ENCODE measurements around the gene MINK1. TPM values are rescaled to one million over a fixed set of nuclear protein-coding genes. Genes with fewer than 3 reads are reported as not detected.
"Not testable (repeated sequence)": the region's sequence is repeated elsewhere in the genome, so short reads cannot be mapped to it uniquely, and the experiment has no call there.

The MINK1 gene
- total RNA-seq, 1 experiment from 2014 or later: 7.4 TPM

DNA sequence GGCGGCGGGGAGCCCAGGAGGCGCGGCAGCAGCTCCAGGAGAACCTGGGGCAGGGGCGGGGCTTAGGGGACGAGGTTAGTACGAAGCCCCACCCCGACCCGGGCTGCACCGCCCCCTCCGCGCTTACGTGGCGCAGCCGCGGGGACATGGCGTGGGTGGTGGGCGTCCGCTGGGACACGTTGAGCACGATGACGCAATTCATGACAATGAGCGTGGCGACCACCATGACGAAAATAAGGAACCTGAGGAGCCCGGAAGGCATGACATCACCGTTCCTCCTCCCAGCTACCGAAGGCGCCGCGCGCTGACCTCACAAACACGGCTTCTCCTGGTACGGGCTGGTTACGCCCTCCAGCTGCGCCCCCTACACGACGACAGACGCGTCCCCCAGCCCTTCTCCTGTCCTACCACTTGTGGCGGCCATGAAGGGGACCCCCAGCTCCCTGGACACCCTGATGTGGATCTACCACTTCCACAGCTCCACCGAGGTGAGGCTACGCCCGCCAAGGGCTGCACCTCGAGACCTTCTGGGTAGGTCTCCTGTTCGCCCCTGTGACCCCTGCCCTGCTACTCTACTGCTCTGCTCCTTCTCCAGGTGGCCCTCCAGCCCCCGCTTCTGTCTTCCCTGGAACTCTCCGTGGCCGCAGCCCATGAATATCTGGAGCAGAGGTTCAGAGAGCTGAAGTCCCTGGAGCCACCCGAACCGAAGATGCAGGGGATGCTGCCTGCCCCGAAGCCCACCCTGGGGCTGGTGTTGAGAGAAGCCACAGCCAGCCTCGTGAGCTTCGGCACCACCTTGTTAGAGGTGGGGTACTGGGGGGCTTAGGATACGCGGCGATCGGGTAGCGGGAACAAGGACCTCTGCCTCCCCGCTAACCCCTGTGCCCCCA, 66.4 kb downstream of the MINK1 start, which contains the start of gene C17orf107:
Gene C17orf107 (plus strand): TSS at position 196 of the 890 bp plus-strand sequence. CDS start 227 bp downstream, at position 423.
- no peak for DNase-seq (ENCODE audit: low spot score)

DNA sequence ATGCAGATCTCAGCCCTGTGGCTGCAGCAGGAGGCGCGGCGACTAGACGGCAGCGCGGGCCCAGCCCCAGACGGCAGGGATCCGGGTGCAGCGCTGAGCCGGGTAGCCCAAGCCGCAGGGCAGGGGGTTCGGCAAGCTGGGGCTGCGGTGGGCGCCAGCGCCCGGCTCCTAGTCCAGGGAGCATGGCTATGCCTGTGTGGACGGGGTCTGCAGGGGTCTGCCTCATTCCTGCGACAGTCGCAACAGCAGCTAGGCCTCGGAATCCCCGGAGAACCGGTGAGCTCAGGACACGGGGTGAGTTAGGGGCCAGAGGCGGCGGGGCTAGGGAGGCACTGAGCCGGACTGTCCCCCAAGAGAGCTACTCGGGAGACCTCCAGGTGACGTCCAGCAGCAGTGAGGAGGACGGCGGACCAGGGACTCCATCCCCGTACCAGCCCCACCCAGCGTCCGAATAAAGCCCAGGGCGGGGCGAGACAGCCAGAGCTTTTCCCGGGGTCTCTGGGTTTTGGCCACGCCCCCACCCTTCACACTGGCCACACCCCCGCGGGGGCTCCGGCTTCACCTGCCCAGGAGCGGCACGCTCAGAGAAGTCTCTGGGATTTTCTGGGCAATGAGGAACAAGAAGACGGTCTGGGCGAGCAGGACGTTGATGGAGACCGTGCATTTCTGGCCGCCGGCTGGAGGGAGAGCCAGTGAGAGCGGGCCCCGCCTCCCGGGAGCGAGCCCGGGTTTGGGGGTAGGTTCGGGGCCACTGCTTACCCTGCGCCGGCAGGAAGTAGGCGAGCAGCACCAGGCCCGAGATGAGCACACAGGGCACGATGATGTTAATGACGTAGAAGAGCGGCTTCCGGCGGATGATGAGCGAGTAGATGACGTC, 67.3 kb downstream of the MINK1 start:
- DNase-seq (ENCODE audit: low spot score): no peak

DNA sequence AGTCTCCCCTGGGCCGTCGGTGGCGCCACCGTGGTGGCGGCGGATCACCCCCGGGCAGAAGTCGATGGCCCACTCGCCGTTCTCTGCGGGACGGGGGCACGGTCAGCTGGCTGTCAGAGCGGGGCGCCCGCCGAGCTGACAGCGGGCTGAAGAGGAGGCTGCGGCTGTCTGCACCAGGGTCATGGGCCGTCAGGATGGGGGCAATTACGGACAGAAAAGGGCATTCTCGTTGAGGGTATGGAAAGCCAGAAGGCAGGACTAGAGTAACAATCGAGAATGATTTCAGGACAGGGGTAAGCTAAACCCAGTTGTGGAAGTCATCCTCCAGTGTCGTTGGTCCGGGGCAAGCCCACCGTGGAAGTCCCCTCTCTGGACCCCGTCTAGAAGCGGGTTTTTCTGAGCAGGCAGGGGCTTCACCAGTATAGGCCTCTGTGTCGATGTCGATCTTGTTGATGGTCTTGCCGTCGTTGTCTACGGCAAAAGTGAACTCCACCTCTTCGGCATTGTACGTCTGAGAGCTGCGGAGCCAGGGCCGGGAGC, 68.0 kb downstream of the MINK1 start:
- DNase-seq (ENCODE audit: low spot score): no peak

DNA sequence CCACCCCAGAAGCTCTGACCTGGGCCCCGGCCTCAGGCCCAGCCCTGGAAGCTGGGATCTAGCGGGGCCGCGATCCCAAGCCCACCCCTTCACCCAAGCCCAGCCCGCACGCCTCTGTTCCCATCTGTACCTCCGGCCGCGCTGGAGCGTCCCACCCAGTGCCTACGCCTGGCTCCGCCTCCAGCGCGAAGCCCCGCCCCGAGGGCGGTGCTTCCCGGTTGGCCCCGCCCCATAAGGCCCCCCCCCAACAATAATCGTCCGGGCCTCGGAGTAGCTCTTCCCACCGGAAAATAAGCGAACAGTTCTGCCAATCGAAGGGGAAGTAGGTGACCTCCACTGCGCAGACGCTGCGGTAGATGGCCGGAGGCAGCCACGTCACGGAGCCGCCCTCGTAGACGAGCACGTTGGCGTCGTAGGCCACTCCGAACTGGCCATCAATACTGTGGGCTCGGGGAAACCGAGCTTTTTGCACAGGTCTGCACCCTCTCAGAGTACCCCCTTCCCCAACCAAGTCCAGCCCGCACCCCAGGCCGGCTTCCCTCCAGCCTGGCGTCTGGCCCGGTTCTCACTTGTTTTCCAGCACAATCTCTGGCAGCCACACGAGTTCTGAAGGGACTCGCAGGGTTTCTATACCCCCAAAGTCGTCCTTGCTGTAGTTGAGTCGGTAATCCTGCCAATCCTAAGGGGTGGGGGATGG, 68.7 kb downstream of the MINK1 start:
- DNase-seq (ENCODE audit: low spot score): no peak

DNA sequence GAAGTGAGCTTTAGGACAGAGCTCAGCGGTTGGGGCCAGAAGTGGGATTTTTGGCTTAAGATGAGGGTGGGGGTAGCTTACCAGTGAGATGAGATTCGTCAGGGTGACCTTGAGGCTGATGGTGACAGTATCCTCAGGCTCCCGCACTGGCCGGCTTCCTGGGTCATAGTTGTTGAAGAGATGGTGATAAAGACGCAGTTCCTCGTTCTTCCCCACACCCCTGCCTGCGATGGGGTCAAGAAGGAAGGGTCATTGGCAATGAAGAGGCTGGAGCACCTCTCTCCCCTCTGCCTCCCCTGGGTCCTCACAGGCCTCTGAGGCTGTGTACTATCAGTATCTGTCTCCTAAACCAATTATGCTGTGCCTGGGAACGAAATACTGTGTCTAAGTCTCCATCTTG, 69.4 kb downstream of the MINK1 start:
- no peak for DNase-seq (ENCODE audit: low spot score)

DNA sequence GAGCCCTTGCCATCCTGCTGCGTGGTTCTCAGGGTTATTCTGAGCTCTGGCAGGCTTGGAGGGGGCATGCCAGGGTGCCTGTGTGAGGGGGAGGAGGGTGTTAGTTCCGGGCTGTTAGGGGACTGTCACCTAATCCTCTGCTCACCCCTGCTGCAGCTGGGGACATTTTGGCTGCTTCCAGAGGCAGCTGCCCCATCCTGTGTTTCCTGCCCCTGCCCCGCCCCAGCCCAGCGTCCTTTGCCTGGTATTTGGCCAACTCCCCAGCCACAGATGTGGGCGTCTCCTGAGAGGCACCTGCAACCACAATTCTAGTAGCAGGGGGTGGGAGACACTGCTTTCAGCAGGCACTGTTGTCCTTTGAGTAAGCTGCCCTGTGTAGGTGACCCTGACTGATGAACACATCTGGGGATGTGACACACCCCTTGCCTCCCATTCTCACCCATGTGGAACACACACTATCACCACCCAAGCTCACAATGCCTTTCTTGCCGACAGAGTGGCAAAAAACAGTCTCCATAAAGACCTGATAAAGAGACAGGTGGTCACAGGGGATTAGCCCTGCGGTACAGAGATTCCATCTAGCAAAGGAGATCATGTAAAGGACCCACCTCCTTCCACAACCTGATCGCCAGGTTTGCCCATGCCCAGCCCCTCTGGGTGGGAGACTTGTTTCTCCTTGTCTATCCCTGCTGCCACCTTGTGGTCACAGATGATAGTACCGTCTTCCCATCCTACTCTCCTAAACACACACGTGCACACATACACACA, 70.1 kb downstream of the MINK1 start, which contains the start of gene CHRNE:
Gene CHRNE (minus strand): TSS at position 48 of the 768 bp plus-strand sequence. CDS start 35 bp downstream, at position 13.
- peak; percentile 51 for DNase-seq (ENCODE audit: low spot score)

DNA sequence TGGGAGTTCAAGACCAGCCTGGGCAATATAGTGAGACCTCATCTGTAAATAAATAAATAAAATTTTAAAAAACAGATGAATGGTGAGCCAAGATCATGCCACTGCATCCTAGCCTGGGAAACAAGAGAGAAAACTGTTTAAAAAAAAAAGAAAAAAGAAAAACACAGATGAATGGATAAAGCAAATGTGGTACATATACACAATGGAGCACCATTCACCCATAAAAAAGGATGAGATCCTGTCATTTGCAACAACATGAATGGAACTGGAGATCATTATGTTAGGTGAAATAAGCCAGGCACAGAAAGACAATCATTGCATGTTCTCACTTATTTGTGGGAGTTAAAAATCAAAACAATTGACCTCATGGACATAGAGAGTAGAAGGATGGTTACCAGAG, 73.5 kb downstream of the MINK1 start:
- DNase-seq (ENCODE audit: low spot score): not testable (repeated sequence)

DNA sequence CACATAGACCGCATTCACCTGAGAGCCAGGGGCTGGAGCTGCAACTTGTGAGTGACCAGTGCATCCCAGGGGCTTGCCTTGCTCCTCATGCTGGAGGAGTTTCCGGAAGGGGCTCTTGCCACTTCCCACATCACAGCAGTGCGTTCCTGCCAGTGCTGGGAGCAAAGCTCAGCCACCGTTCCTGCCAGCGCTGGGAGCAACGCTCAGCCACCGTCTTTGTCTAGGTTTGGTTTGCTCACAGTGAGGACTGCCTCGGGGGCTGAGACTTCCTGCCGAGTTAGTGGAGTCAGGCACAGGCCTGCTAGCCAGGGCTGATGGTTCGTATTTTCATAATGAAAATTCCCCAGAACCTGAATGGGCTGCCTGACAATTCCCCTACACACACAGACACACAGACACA, 75.2 kb downstream of the MINK1 start:
- DNase-seq (ENCODE audit: low spot score): no peak

DNA sequence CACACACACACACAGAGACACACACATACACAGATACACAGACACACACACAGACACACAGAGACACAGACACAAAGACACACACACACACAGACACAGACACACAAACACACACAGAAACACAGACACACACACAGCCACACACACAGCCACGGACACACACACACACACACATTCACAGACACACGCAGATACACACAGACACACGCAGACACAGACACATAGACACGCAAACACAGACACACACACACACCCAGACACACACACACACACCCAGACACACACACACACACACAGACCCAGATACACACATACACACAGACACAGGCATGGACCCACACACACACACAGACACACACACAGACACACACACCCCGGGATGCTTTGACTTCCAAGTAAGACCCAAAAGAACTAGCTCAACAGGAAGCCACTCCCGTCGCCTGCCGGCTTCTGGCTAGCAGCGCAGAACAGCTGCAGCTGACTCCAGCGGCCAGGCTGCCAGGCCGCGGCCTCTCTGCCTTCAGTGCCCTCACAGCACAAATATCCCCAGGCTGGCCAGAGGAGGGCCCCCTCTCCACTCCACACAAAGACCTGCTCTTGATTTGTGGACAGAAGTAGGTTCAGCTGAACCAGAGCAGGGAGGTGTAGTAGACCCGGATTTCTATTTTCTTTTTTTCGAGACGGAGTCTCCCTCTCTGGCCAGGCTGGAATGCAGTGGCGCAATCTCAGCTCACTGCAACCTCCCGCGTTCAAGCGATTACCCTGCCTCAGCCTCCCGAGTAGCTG, 75.8 kb downstream of the MINK1 start:
- peak; percentile 68 for DNase-seq (ENCODE audit: low spot score)

DNA sequence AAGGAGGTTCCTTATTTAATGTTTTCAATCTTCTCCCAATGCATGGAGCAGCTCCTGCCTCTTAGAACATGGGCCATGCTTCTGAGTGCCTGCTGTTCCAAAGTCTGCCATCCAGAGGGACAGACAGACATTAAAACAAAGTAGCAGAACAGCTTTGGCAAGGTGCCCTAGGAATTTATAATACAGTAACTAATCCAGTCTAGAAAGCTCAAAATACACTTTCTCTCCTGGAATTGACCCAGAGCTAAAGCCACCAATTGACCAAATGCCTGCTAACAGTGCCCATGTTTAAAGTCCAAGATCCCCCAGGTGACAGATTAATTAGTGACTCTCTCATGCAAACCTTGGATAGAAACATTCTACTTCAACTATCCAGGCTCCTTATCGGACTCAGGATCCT, 80.9 kb downstream of the MINK1 start:
- DNase-seq (ENCODE audit: low spot score): no peak

DNA sequence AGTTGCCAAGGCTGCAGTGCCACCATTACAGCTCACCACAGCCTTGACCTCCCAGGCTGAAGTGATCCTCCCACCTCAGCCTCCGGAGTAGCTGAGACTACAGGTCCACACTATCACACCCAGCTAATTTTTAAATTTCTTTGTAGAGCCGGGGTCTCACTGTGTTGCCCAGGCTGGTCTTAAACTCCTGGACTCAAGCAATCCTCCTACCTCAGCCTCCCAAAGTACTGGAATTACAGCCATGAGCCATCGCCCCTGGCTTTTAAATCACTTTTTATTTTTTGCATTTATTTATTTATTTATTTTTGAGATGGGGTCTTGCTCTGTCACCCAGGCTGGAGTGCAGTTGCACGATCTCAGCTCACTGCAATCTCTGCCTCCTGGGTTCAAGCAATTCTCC, 81.4 kb downstream of the MINK1 start:
- DNase-seq (ENCODE audit: low spot score): not testable (repeated sequence)

DNA sequence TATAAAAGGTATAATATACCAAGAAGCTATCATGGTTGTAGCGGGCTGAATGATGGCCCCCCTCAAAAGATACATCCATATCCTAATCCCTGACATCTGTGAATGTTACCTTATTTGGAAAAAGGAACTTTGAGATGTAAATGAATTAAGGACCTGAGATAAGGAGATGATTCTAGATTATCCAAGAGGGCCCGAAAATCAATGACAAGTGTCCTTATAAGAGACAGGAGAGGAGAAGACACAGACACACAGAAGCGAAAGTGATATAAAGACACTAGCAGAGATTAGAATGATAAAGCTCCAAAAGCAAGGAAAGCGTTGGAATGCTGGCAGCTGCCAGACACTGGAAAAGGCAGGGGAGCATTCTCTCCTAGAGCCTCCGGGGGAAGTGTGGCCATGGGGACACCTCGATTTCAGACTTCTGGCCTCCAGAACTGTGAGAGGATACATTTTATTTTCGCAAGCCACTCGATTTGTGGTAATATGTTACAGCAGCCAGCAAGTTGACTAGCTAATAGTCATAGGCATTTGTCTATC, 86.4 kb downstream of the MINK1 start:
- no peak for DNase-seq (ENCODE audit: low spot score)

DNA sequence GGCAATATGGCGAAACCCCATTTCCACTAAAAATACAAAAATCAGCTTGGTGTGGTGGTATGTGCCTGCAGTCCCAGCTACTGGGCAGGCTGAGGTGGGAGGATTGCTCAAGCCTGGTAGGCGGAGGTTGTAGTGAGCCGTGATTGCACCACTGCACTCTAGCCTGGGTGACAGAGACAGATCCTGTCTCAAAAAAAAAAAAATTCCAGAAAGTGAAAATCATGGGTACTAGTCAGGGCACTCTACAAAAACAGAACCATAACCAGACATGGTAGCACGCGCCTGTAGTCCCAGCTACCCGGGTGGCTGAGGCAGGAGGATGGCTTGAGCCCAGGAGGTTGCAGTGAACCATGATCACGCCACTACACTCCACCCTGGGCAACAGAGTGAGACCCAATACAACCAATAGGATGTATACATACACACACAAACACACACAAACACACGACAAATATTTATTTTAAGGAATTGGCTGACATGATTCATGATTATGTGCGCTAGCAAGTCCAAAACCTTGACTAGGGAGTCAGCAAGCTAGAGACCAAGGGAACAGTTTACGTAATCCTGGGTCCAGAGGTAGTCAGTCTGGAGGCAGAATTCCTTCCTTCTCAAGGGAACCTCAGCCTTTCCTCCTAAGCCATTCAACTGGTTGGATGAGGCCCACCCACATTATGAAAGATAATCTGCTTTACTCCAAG, 87.4 kb downstream of the MINK1 start:
- DNase-seq (ENCODE audit: low spot score): no peak

DNA sequence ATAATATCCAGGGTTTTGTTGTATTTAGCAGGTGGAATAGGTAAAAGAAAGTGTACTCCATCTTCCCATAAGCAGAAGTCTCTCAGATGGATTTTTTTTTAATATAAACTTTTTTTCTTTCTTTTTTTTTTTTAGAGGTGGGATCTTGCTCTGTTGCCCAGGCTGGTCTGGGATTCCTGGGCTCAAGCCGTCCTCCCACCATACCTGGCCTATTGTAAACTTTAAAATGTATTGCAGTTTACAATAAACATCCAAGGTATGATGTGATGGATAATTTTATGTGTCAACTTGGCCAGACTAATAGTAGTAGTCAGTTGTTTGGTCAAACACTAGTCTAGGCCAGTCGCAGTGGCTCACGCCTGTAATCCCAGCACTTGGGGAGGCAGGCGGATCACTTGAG, 88.2 kb downstream of the MINK1 start:
- no peak for DNase-seq (ENCODE audit: low spot score)

DNA sequence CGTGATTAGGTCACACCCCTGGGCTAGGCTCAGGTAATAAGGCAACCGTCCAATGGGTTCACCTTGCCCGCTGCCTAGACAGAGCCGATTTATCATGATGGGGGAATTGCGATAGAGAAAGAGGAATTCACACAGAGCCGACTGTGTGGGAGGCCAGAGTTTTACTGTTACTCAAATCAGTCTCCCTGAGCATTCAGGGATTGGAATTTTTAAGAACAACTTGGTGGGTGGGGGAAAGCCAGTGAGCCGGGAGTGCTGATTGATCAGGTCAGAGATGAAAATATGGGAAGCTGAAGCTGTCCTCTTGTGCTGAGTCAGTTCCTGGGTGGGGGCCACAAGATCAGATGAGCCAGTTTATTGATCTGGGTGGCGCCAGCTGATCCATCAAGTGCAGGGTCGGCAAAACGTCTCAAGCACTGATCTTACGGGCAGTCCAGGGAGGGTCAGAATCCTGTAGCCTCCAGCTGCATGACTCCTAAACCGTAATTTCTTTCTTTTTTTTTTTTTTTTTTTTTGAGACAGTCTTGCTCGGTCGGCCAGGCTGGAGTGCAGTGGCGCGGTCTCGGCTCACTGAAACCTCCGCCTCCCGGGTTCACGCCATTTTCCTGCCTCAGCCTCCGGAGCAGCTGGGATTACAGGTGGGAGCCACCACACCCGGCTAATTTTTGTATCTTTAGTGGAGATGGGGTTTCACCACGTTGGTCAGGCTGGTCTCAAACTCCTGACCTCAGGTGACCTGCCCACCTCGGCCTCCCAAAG, 93.6 kb downstream of the MINK1 start:
- DNase-seq (ENCODE audit: low spot score): not testable (repeated sequence)

DNA sequence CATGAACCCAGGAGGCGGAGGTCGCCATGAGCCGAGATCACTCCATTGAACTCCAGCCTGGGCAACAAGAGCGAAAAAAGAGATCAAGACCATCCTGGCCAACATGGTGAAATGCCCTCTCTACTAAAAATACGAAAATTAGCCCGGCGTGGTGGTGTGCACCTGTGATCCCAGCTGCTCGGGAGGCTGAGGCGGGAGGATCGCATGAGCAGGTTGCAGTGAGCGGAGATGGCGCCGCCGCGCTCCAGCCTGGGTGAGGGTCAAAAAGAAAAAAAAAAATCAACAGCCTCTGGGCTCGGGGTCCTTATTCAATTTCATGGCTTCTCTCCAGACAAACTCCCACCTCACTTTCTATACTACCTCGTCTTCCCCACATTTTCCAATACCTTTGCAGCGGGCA, 95.7 kb downstream of the MINK1 start:
- no peak for DNase-seq (ENCODE audit: low spot score)

DNA sequence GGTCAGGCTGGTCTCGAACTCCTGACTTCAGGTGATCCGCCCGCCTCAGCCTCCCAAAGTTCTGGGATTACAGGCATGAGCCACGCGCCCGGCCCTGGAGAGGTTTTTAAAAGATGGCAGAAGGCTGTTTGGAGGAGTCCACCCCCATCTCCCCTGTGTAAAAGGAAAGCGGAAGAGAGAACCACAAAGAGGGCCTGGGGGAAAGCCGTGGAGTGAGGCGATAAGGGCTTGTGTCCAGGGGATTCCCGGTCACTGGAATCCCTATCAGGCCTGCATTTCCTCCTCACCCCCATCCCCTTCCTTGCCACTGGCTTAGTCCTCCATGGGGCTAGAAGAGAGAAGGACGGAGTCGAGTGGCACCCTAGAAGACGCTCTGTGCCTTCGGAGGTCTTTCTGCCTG, 98.8 kb downstream of the MINK1 start, which contains the start of gene GP1BA:
Gene GP1BA (plus strand): TSS at position 315 of the 400 bp plus-strand sequence. CDS start 328 bp downstream, outside the sequence.
- no peak for DNase-seq (ENCODE audit: low spot score)

DNA sequence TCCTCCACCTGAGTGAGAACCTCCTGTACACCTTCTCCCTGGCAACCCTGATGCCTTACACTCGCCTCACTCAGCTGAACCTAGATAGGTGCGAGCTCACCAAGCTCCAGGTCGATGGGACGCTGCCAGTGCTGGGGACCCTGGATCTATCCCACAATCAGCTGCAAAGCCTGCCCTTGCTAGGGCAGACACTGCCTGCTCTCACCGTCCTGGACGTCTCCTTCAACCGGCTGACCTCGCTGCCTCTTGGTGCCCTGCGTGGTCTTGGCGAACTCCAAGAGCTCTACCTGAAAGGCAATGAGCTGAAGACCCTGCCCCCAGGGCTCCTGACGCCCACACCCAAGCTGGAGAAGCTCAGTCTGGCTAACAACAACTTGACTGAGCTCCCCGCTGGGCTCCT, 99.6 kb downstream of the MINK1 start:
- no peak for DNase-seq (ENCODE audit: low spot score)

Measured in H4 (cell line).